Sigmoid colon (tissue), 7 donors: ENCODE data around the gene MYO1A. TPM values are rescaled to one million over a fixed set of nuclear protein-coding genes. Genes with fewer than 3 reads are reported as not detected.

Experiments used
- DNase-seq: peaks from one replicate; pipeline ENCODE4 v3.0.0-alpha.2; 2019
- H3K27ac ChIP-seq, 4 donors: fragments of 200-600 bp; sonication (generic); one replicate each; pipeline ENCODE4 v1.5.1; 2016 to 2019; ENCODE audit warnings: mild to moderate bottlenecking in 1 of 4
- H3K27me3 ChIP-seq, 3 donors: fragments of 200-600 bp; sonication (generic); one replicate each; pipeline ENCODE4 v1.5.1; 2019; ENCODE audit warnings: mild to moderate bottlenecking in 1 of 3
- H3K36me3 ChIP-seq, 4 donors: fragments of 200-600 bp; sonication (generic); one replicate each; pipeline ENCODE4 v1.5.1; 2016 to 2019
- H3K4me1 ChIP-seq, 4 donors: fragments of 200-600 bp; sonication (generic); one replicate each; pipeline ENCODE4 v1.5.1; 2017 to 2019
- H3K4me3 ChIP-seq, 4 donors: fragments of 200-600 bp; sonication (generic); one replicate each; pipeline ENCODE4 v1.5.1; 2017 to 2019; ENCODE audit warnings: mild to moderate bottlenecking in 2 of 4, moderate library complexity in 1 of 4
- H3K9me3 ChIP-seq, 4 donors: fragments of 200-600 bp in 3 of 4; sonication (generic) in 3 of 4; one replicate each; pipeline versions ENCODE4 v1.5.1 to v1.6.1; 2013 to 2019
- EP300 ChIP-seq, 4 donors: sonication (generic); formaldehyde crosslinking; IDR thresholded peaks; one replicate each; pipeline ENCODE4 v1.6.1; 2017; ENCODE audit warnings: antibody characterized with exemption in 4 of 4
- POLR2A ChIP-seq, 2 donors: fragments of 450-650 bp; IDR thresholded peaks; one replicate each; pipeline ENCODE4 v1.6.1; 2016; ENCODE audit warnings: antibody characterized with exemption in 2 of 2, mild to moderate bottlenecking in 2 of 2, moderate library complexity in 2 of 2
- POLR2AphosphoS5 ChIP-seq, 4 donors: sonication (generic); formaldehyde crosslinking; IDR thresholded peaks; one replicate each; pipeline ENCODE4 v1.6.1; 2017; ENCODE audit warnings: antibody characterized with exemption in 4 of 4
- WGBS, 2 donors: extraction: QIAGEN DNeasy Blood & Tissue Kit; methylation state at CpG; one replicate each; pipeline ENCODE4 v1.1.7; 2013; 5-methylcytosine and 5-hydroxymethylcytosine counted together
- intact Hi-C: fragments of 100-400 bp; cut with DNase I; formaldehyde crosslinking; loops from one replicate; pipeline ENCODE4 v1.15.1; 2023
- polyA plus RNA-seq, 3 donors: library from polyadenylated mRNA; stranded (reverse); fragments of 200-250 nt; gene quantifications; one replicate each; pipeline ENCODE4 v1.2.3, GENCODE V29; 2013
- total RNA-seq, 4 donors: library from RNA; depleted of rRNA; stranded (reverse); fragments of >200 nt; gene quantifications; one replicate each; pipeline ENCODE4 v1.1.0, GENCODE V29; 2016
- TF ChIP-seq, protein P1 (sequence below), 4 experiments: fragments of 450-650 bp in 3 of 4; fragments of 200-600 bp in 1 of 4; IDR thresholded peaks; one replicate each; pipeline ENCODE4 v1.5.1; 2016 to 2019; ENCODE audit warnings: antibody characterized with exemption in 4 of 4, mild to moderate bottlenecking in 3 of 4, moderate library complexity in 2 of 4
- donor health status: healthy with polysubstance abuse.
- donor health status: Bipolar disorder and iron deficiency.
- donor health status: healthy.

Gene MYO1A
- total RNA-seq (1 to 10 TPM in 2 of 4 donors, under 1 TPM in 2; 0.71 to 7.2 (median 1.3) TPM), polyA plus RNA-seq (100 to 1,000 TPM in 2 of 3 donors, 10 to 100 TPM in 1; 89.5 to 112 (median 103) TPM)

GRCh38 chr12:57049890-57050289 is at the start of gene MYO1A:
MYO1A (minus strand) TSS chr12:57050129; CDS start chr12:57048323, 1,806 bp downstream.
- WGBS, 2 donors: 11 to 61% methylated on average over 2 of the region's 2 CpGs
- Histone ChIP-seq H3K36me3 (no peaks in the 10 kb centered on the region), H3K27ac (no peak within 1 kb of the TSS), H3K27me3 (no peaks in the 10 kb centered on the region), H3K9me3 (no peaks in the 10 kb centered on the region), H3K4me3 (no peak within 1 kb of the TSS), H3K4me1 (peaks cover 0 to 22% (median 8%) of the 10 kb centered on the region in 4 donors)
- DNase-seq: no peak
- TF ChIP-seq, protein P1, sequence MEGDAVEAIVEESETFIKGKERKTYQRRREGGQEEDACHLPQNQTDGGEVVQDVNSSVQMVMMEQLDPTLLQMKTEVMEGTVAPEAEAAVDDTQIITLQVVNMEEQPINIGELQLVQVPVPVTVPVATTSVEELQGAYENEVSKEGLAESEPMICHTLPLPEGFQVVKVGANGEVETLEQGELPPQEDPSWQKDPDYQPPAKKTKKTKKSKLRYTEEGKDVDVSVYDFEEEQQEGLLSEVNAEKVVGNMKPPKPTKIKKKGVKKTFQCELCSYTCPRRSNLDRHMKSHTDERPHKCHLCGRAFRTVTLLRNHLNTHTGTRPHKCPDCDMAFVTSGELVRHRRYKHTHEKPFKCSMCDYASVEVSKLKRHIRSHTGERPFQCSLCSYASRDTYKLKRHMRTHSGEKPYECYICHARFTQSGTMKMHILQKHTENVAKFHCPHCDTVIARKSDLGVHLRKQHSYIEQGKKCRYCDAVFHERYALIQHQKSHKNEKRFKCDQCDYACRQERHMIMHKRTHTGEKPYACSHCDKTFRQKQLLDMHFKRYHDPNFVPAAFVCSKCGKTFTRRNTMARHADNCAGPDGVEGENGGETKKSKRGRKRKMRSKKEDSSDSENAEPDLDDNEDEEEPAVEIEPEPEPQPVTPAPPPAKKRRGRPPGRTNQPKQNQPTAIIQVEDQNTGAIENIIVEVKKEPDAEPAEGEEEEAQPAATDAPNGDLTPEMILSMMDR (IDR thresholded peaks at IDR 0.05): no peak
- TF ChIP-seq POLR2A (IDR thresholded peaks at IDR 0.05) (no peak), POLR2AphosphoS5 (IDR thresholded peaks at IDR 0.05) (no peak), EP300 (IDR thresholded peaks at IDR 0.05) (no peak)
- intact Hi-C loops: no loop called here

DNA sequence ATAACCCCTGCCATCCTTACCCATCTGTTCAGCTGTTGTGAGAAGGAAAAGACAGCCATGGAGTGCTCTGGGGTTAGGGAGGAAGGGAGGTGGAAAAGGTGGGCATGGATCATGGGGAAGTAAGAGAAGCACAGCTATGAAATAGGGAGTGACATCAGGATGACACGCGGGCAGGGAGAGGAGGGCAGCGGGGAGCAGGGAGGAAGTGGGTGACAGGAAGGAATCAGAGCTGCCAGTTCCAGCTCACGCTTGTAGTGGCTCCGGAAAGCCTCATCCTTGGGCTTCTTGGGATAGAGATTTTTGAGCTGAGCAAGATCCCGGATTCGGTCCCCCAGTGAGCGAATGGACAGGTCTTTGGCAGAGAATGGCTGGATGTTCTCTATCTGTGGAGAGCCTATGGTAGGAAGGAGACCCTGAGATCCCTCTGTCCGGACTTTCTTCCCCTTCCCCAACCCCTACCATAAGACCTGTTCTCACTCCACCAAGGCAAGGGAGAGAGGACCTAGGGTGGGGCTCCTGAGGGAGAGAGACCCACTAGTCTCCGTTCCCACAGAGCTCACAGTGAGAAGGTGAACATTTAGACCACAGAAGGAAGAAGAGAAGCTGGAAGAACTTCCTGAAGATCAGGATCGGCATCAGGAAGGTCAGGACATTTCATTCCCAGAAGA is 49.3 kb upstream of the MYO1A start:
- 83 to 86% methylated on average over 11 of the region's 11 CpGs for WGBS, 2 donors
- no peak for TF ChIP-seq POLR2AphosphoS5 (IDR thresholded peaks at IDR 0.05)
- TF ChIP-seq, protein P1 (IDR thresholded peaks at IDR 0.05): no peak
- no peak for TF ChIP-seq EP300 (IDR thresholded peaks at IDR 0.05)
- TF ChIP-seq POLR2A (IDR thresholded peaks at IDR 0.05): no peak
- no peak overlapping the region for H3K4me3 ChIP-seq
- H3K9me3 ChIP-seq: no peaks in the 10 kb centered on the region
- no peak overlapping the region for H3K27ac ChIP-seq
- intact Hi-C loops: no loop called here
- H3K36me3 ChIP-seq: peaks cover 27 to 91% (median 44%) of the 10 kb centered on the region in 4 donors
- DNase-seq: no peak
- no peaks in the 10 kb centered on the region for H3K27me3 ChIP-seq
- peaks cover 0 to 18% (median 12%) of the 10 kb centered on the region in 4 donors for H3K4me1 ChIP-seq

GRCh38 chr12:57098546-57098945 is 48.6 kb upstream of the MYO1A start:
- TF ChIP-seq EP300 (IDR thresholded peaks at IDR 0.05) (no peak), POLR2A (IDR thresholded peaks at IDR 0.05) (no peak), POLR2AphosphoS5 (IDR thresholded peaks at IDR 0.05) (no peak)
- TF ChIP-seq, protein P1 (IDR thresholded peaks at IDR 0.05): no peak
- WGBS, 2 donors: 85 to 98% methylated on average over 1 of the region's 1 CpG
- no peaks in the 10 kb centered on the region for H3K27me3 ChIP-seq

GRCh38 chr12:57097554-57097835 is 47.6 kb upstream of the MYO1A start:
- Histone ChIP-seq H3K9me3 (no peaks in the 10 kb centered on the region), H3K27me3 (no peaks in the 10 kb centered on the region), H3K4me1 (peaks cover 0 to 34% (median 28%) of the 10 kb centered on the region in 4 donors), H3K4me3 (no peak overlapping the region), H3K36me3 (peaks cover 37 to 91% (median 47%) of the 10 kb centered on the region in 4 donors), H3K27ac (no peak overlapping the region)
- intact Hi-C loops: no loop called here
- TF ChIP-seq, protein P1 (IDR thresholded peaks at IDR 0.05): no peak
- TF ChIP-seq POLR2AphosphoS5 (IDR thresholded peaks at IDR 0.05): no peak
- TF ChIP-seq POLR2A (IDR thresholded peaks at IDR 0.05): no peak
- no peak for TF ChIP-seq EP300 (IDR thresholded peaks at IDR 0.05)
- 90 to 93% methylated on average over 8 of the region's 8 CpGs for WGBS, 2 donors
- DNase-seq: no peak

More at GRCh38 chr12:57098546-57098945, 48.6 kb upstream of the MYO1A start:
- Histone ChIP-seq H3K9me3 (no peaks in the 10 kb centered on the region), H3K27ac (no peak overlapping the region), H3K4me1 (peaks cover 0 to 24% (median 18%) of the 10 kb centered on the region in 4 donors), H3K4me3 (no peak overlapping the region), H3K36me3 (peaks cover 28 to 87% (median 42%) of the 10 kb centered on the region in 4 donors)
- no peak for DNase-seq
- intact Hi-C loops: no loop called here
